Skeletal muscle cell (primary cell): ENCODE measurements around the gene FHIT.

ENCODE experiments used
- DNase-seq: peaks from one replicate; pipeline ENCODE4 v3.0.0-alpha.2; 2010; ENCODE audit warnings: low read depth
- H3K4me3 ChIP-seq: 2 replicates; pipeline ENCODE4 v1.5.1; 2011; ENCODE audit warnings: low read depth, mild to moderate bottlenecking, control low read depth, low read length, moderate library complexity

FHIT gene

DNA sequence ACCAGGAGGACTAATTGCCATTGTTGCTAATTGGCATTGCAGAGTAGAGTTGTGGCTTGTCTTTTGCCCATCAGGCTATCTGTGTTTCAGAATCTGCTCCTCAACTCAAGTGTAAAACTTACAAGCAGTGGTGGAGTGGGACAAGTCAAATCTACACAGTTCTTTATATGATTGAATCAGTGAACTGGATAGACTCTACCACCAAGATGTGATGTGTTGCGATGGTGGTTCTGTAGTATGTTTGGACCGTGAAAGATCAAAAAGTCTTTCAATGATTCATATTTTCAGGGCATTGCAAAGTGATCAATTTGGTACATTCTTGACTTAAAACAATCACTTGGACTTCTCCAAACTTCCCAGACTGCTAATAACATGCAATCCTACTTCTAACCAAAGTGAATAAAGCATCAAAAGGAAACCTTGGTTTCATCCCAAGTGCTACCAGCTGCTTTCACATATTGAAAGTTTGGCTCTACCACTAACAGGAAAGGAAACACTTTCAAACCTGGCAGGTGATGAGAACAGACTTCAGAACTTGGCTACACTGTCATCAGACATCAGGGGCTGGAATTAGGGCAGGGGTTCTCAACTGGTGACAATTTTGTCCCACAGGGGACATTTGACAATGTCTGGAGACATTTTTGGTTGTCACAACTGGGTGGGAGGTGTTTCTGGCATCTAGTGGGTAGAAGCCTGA, 1356.7 kb downstream of the FHIT start:
- DNase-seq, result no peak
- no peak overlapping the region for H3K4me3 ChIP-seq

DNA sequence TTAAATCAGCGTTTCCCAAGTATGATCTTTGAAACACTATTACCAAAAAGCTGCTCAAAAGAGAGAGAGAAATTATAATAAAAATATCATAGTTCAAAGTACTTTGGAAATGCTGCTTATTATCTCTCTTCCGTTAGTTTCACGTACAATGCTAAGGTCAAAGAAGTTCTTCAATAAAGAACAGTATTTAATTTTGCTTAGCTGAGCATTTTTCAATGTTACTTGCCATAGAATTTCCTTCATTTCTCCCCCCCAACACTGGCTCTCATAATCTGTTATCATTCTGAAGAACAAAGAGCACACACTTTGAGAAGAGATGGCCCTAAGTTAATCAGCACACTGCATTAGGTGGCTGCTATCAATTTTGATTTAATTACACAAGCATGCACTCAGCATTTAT, 1360.6 kb downstream of the FHIT start:
- DNase-seq, result no peak
- no peak overlapping the region for H3K4me3 ChIP-seq

DNA sequence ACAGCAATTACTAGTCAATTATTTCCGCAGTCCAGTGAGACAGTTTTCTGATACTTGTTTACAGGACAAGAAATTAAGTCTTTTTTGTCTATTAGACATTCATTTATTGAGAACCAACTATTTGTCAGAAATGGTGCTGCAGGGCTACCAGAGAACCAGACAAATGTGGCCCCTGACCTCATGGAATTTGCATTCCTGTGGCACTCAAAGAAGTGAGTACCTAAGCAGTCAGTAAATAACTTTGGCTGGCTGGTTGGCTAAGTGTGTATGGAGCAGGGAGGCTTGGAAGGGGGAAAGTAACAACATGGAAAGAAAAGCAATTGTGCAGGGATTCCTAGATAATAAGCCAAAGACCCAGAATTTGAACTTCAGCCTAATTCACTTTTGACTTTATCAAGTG, 1364.5 kb downstream of the FHIT start:
- no peak overlapping the region for H3K4me3 ChIP-seq
- no peak for DNase-seq

DNA sequence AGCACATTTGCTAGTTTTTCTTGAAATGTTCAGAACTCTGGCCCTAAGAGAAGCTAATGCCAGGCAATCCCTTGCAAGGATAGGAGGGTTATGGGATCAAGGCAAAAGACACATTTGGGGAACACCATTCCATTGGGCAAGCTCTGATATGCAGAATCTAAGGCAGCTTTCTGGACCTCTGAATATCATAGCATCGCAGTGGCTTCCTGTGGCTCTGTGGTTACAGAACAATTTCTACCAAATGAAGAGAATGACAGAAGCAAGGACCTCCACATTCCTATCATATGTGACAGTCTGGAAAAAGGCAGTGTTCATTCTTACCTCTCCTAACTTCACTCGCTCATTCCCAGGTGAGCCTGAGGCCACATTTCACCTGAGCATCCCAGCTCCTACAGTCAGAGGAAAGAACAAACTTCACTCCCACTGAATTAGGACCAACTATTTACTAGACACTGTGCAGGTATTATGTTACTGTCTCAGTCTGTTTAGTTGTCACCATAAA, 1365.3 kb downstream of the FHIT start:
- no peak for DNase-seq
- H3K4me3 ChIP-seq, result no peak overlapping the region

DNA sequence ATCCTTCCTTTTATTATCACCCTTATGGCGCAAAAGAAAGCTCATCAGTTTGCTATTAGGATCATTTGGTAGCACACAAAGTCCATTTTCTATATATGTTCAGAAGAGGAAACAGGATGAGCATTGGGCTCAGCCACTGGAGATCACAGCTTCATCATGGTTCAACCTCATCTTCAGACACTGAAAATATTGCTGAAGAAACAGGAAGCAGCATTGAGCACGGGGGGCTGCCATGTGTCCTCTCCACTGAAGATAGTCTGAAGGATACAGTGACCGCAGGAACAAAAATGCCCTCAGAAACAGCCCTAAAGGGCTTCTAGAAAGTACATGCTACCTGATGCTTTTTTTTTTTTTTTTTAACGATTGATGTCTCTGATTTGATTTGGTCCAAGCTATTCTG, 1366.2 kb downstream of the FHIT start:
- no peak overlapping the region for H3K4me3 ChIP-seq
- DNase-seq, result no peak

DNA sequence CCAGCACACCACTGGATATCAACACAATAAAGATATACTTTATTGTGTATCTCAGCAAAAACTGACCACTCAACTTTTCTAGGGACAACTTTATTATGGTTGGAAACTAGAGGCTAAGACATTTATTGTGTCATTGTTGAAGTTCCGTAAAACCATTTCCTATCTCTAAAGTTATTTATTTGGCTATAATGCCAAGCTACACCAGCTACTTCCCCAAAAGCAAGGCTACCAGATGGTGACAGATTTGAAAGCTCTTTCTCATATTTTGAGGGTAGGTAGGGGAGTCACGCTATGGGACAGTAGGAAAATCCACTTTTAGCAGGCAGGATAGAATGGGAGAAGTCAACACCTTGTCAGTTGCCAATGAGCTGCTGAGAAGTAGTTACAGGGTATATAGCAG, 1366.8 kb downstream of the FHIT start:
- H3K4me3 ChIP-seq, result no peak overlapping the region
- no peak for DNase-seq

DNA sequence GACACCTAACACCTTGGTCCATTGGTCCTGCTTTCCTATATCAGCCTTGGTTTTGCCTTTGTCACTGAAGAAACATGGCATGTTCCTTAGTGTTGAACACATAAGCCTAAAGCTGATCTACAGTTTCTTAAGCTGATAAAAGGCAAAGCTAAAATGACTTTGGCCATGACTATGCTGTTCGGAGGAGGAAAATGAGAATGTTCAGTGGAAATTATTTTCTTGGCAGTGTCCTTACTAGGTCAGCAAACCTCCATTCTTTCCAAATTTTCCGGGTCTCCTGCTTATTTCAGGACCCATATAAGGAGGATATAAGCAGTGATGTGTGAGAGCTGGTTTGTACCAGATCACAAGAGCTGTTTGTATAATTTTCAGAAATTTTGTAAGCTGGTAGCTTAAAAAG, 1368.5 kb downstream of the FHIT start:
- no peak for DNase-seq
- H3K4me3 ChIP-seq, result no peak overlapping the region

DNA sequence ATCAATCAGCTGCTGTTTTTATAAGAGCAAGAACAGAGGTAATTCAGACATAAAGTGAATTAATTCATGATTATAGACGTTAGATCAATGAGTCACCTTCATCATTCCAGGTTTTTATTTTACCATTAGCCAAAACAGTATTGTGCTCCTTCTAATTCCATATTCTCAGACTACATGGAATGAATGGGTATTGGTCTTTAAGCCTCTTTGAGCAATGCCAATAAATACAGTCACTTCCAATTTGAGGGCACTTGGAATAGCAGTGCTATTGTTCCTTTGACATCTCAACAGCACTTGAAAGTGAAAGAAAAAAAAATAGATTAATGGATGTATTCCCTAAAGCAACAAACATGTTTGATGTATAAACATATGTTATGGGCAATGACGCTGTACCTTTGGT, 1370.5 kb downstream of the FHIT start:
- H3K4me3 ChIP-seq, result no peak overlapping the region
- DNase-seq, result no peak

DNA sequence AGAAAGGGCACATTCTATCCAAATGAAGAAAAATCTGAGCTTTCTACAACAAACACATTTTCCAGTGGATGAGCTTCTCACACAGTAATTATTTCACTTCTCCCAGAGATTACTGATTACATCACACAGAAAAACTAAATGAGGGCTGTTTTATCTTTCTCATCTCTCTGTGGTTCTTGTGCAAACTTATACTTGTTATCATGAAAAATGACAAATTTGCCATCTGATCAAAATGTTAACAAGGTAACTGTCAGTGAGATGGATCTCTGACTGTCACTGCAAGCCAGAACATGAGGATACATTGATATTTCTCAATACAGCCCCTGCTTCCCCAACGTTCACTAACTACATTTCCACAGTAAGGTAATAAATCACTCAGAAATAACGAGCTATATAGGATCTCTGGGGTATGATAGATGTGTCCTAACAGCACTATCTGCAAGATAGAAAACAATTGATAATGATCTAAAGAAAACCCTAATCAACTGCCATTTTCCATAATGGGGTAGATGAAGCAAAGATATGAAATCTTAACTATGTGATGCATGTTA, 1372.1 kb downstream of the FHIT start:
- DNase-seq, result no peak
- no peak overlapping the region for H3K4me3 ChIP-seq

DNA sequence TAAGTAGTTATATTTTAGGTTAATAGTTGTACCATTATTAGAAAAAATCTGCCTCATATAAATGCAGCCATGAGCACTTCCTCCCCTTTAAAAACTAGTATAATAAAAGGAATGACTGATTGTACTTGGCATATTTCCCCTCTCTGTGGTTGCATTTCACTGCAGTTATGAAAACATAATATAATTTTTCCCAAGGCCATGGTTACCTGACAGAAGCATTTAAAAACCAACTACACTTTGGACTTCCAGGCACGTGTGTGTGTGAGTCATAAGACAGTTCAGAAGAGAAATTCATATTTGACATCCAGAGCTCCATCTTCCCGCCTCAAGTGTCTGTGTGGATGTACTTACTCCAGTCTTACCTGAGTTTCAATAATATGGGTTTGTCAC, 1373.2 kb downstream of the FHIT start:
- DNase-seq, result no peak
- H3K4me3 ChIP-seq, result no peak overlapping the region

DNA sequence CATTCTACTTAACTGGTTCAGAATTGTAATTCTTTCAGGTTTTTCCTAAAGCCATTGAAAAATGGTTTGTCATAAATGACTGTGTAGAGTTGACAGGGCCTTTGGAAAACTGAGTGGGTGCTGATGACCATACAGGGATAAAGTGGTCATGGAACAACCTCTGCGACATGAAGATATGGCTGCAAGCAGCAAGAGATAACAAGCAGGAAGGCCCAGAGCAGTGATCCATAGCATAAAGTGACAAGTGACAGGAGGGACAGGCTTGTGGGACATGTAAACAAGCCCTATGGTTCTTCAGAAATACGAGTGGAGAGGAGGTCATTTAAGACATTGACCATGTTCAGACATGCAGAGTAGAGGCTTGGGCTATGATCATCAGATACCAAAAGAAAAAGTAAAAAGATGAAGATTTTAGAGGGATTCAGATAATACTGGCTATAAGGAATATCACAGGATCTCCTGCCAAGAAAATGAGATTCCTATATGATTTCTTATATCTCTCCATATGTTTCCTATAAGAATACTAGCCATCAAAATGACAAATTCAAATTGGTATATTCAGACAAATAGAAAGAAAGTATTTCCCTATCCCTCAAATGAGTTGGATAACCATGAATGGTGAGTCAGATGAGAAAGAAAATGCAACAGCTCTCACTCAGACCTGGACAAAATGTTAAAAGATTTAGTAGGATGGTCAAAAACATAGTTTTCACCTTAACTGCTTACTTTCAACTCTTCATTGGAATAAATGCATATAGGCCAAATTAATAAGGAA, 1373.8 kb downstream of the FHIT start:
- DNase-seq, result no peak
- H3K4me3 ChIP-seq, result no peak overlapping the region

DNA sequence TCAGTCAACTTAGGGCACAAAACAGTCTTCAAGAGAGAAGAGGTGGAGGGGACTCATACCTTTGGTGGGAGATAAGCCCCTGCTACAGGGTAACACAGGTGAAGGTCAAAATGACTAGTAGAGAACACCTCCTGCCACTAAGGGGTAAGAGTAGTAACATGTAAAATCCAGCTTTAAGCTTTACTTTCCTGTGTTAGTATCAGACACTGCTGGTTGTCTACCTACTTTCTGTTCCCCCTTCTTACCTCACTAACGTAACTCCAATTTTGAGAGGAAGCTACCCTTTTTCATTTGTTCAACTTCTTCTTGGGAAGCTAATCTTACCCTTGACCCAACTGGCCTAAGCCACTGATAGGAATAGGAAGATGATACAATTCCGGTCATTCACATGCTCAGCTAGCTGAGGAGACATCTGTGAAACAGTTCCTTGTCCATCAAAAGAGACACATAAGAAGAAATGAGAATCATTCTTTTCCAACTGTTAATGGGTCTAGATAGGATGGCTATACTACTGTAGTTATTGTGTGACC, 1374.7 kb downstream of the FHIT start:
- H3K4me3 ChIP-seq, result no peak overlapping the region

DNA sequence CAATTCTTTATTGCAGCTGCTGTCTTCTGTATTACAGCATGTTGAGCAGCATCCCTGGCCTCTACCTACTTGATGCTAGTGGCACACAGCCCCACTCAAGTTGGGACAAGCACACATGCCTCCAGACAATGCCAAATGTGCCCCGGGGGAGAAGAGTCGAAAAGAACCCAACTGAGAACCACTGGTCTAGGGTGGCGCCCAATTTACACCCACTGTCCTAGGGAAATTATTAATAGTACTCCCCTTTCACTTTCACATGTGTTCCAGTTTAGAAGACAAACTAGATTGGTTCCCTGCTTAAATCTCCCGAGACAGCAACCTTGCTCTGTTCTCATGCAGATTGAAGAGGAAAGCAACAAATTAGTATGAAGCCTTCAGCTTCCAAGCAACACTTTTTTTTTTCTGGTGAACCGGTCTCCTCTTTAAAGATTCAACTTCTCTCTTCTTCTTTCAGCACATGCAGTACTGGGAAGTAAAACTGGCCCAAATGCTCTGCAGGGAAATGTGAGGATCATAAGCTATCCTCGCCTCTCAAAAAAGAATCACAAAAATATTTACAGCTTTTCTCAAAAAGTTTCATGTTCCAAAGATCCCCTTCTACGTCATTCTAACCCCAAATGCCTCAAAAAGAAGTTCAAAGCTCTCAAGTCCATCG, 1377.5 kb downstream of the FHIT start:
- no peak for DNase-seq

More for the DNA sequence above, 1374.7 kb downstream of the FHIT start:
- DNase-seq, result no peak

DNA sequence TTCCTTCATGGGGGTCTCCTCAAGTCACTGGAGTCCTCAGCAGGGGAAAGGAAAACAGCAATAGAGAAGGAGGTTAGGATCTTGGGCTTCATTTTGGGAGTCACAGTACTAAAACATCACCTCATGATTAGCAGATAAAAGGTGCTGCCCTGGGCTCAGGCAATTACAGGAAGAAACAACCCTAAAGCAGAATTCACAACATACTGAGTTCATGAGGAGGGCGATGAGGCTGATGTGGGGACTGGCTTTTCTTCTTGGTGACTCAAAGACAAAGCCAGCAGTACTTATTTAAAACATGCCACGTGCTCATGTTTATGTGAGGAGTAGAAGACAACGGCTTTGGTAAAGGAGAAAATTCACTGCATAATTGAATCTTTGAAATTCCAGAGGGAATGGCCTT, 1379.1 kb downstream of the FHIT start:
- DNase-seq, result no peak
- no peak overlapping the region for H3K4me3 ChIP-seq

More for the DNA sequence above, 1377.5 kb downstream of the FHIT start:
- H3K4me3 ChIP-seq, result no peak overlapping the region

DNA sequence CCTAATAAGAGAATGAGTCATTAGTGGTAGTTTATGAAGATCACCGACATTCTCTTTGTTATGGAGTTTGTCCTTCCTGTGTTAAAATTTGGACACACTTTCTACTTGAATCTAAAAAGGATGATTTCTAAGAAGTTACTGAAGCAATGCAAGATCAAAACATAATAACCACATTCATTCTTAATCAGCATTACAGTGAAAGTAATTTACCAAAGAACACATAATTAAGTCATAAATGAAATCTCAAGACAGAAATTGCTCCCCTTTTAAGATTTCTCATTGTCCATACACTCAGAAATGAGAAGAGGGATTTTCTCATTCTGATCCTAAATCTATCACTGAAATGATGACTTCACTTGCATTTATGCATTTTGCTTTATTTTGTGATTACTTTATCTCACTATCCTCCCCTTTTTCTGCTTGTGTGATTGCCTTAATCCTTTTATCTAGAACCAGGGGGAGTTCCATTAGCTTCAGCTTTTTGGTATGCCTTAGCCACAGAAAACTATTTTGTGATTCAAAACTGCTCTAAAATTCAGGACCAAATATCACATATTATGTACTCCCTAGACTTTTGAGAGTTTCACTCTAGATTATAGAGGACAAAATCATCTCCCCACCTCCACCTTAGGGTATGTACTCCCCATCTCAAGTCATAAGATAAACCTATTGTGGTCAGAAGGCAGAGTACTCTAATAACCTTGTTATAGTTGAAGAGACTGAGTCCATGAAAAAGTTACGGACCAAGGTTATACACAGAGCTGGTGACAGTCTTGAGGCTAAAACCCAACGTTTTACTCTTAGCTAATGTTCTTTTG, 1383.9 kb downstream of the FHIT start:
- DNase-seq, result no peak
- H3K4me3 ChIP-seq, result no peak overlapping the region

DNA sequence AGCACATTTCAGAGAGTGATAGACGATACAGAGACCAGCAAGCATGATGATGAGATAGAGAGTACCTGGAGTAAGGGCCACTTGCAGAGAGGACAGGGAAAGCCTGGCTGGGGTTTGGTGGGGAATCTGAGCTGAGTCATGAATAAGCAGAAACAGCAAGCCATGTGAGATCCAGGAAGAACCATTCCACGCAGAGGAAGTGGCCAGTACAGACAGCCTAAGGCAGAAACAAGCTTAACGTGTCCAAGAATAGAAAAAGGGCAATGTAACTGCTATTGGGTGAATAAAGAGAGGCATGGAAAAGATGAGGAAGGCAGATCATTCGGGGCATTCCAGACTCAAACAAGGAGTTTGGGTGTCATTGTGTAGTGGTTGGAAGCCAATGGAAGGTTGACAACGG, 1385.2 kb downstream of the FHIT start:
- DNase-seq, result no peak
- no peak overlapping the region for H3K4me3 ChIP-seq

DNA sequence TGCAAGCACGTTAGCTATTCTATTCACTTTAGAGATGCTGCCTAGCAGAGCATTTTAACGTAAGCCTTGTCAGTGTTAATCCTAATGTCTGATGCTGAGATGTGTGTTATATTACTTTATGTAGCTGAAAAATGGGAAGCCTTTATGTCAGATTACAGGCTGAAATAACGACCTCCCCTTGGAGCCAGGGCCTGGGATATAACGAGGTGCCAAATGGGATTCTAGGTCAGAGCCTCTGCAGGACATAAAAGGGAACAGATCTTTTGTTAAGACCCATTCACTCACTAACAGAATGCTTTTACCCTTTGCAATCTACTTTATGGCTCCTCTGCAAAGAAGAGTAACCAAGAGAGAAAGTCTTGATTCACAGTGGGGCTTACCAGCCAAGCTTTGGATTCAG, 1385.9 kb downstream of the FHIT start:
- H3K4me3 ChIP-seq, result no peak overlapping the region
- DNase-seq, result no peak

DNA sequence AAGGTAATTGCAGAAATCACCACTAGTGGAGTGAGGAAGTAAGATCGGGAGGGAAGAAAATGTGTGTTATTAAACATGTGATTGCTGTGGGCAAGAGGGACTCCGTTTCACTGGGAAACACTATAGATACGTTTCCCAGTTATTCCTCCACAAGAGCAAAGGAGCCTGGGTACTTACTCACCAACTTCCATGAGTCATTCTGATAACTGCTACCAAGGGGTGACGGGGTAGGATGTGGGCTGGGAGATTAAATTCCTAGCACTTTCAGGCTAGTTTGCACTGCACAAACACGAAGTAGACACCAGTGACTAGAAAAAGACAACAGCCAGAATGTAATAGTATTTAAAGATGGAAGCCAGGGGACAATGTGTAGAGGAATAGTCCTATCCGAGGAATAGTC, 1388.6 kb downstream of the FHIT start:
- DNase-seq, result no peak
- no peak overlapping the region for H3K4me3 ChIP-seq
